AG10803 (cell line): Measurements from ENCODE around the gene RIPK4.

Experiments used
- DNase-seq: peaks from one replicate; pipeline ENCODE4 v3.0.0; 2010; ENCODE audit warnings: low read depth
- H3K4me3 ChIP-seq: 2 replicates; pipeline ENCODE4 v1.5.1; 2011; ENCODE audit warnings: mild to moderate bottlenecking, low read length, control low read depth
- CTCF ChIP-seq: conservative IDR thresholded peaks from 2 replicates; pipeline ENCODE4 v1.5.1; 2011; ENCODE audit warnings: mild to moderate bottlenecking, low read length, control low read depth, inconsistent platforms

RIPK4 gene

GRCh38 chr21:41747943-41748738 is 18.7 kb downstream of the RIPK4 start:
- no peak overlapping the region for H3K4me3 ChIP-seq
- DNase-seq = no peak
- TF ChIP-seq CTCF = no peak

GRCh38 chr21:41746744-41747006 is 20.2 kb downstream of the RIPK4 start:
- no peak overlapping the region for H3K4me3 ChIP-seq
- no peak for DNase-seq
- TF ChIP-seq CTCF = no peak

- no peak overlapping the region for H3K4me3 ChIP-seq
- no peak for DNase-seq
- no peak for TF ChIP-seq CTCF
Measured at GRCh38 chr21:41745971-41746743, 20.7 kb downstream of the RIPK4 start.

GRCh38 chr21:41745026-41745820 is 21.6 kb downstream of the RIPK4 start:
- no peak overlapping the region for H3K4me3 ChIP-seq
- no peak for DNase-seq
- no peak for TF ChIP-seq CTCF

GRCh38 chr21:41744028-41744930 is 22.6 kb downstream of the RIPK4 start:
- H3K4me3 ChIP-seq = no peak overlapping the region
- DNase-seq = no peak
- TF ChIP-seq CTCF = no peak

- no peak overlapping the region for H3K4me3 ChIP-seq
- DNase-seq = no peak
- TF ChIP-seq CTCF = no peak
Measured at GRCh38 chr21:41743321-41744027, 23.4 kb downstream of the RIPK4 start.
